ENCODE results near the gene NRARP. TPM values are rescaled to one million over a fixed set of nuclear protein-coding genes. Genes with fewer than 3 reads are reported as not detected.

NRARP gene
- total and polyA plus RNA-seq, 2 experiments from 2014 or later, result 4.0 to 55.1 TPM

- no peaks in the 10 kb centered on the region for H3K79me2 ChIP-seq (replicated peaks; ENCODE audit: insufficient read depth)
- TF ChIP-seq NANOG (IDR thresholded peaks at IDR 0.05; ENCODE audit: borderline replicate concordance), result no peak
- TF ChIP-seq, protein P1, sequence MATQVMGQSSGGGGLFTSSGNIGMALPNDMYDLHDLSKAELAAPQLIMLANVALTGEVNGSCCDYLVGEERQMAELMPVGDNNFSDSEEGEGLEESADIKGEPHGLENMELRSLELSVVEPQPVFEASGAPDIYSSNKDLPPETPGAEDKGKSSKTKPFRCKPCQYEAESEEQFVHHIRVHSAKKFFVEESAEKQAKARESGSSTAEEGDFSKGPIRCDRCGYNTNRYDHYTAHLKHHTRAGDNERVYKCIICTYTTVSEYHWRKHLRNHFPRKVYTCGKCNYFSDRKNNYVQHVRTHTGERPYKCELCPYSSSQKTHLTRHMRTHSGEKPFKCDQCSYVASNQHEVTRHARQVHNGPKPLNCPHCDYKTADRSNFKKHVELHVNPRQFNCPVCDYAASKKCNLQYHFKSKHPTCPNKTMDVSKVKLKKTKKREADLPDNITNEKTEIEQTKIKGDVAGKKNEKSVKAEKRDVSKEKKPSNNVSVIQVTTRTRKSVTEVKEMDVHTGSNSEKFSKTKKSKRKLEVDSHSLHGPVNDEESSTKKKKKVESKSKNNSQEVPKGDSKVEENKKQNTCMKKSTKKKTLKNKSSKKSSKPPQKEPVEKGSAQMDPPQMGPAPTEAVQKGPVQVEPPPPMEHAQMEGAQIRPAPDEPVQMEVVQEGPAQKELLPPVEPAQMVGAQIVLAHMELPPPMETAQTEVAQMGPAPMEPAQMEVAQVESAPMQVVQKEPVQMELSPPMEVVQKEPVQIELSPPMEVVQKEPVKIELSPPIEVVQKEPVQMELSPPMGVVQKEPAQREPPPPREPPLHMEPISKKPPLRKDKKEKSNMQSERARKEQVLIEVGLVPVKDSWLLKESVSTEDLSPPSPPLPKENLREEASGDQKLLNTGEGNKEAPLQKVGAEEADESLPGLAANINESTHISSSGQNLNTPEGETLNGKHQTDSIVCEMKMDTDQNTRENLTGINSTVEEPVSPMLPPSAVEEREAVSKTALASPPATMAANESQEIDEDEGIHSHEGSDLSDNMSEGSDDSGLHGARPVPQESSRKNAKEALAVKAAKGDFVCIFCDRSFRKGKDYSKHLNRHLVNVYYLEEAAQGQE (IDR thresholded peaks at IDR 0.05; ENCODE audit: unreplicated experiment), result no peak
- no peak for TF ChIP-seq CTCF (conservative IDR thresholded peaks at IDR 0.05; ENCODE audit: low read depth in 2 of 2)
- TF ChIP-seq STAT1 (IDR thresholded peaks at IDR 0.05; ENCODE audit: unreplicated experiment), result no peak
- no peak for TF ChIP-seq POLR2AphosphoS5 (IDR thresholded peaks at IDR 0.05; ENCODE audit: low read depth)
- TF ChIP-seq ZNF114 (CRISPR knock-in tag; IDR thresholded peaks at IDR 0.05), result no peak
- TF ChIP-seq ZNF462 (CRISPR knock-in tag; IDR thresholded peaks at IDR 0.05), result no peak
- TF ChIP-seq ZNF331 (CRISPR knock-in tag; IDR thresholded peaks at IDR 0.05; ENCODE audit: low read depth), result no peak
- TF ChIP-seq CREB1 (CRISPR knock-in tag; IDR thresholded peaks at IDR 0.05; ENCODE audit: low read depth), result no peak
- TF ChIP-seq EZH2phosphoT487 (IDR thresholded peaks at IDR 0.05; ENCODE audit: unreplicated experiment), result no peak
- no peak for TF ChIP-seq ETS1 (IDR thresholded peaks at IDR 0.05)
- TF ChIP-seq EZH2 (IDR thresholded peaks at IDR 0.05; ENCODE audit: low read depth, unreplicated experiment), result no peak
- TF ChIP-seq JUNB (IDR thresholded peaks at IDR 0.05; ENCODE audit: unreplicated experiment), result no peak
- no peak overlapping the region for H2AFZ ChIP-seq
- H3K4me2 ChIP-seq, result no peak overlapping the region
- ATAC-seq (no peak), DNase-seq (ENCODE audit: low spot score) (no peak)
- H3K9me2 ChIP-seq (ENCODE audit: insufficient read depth), result no peaks in the 10 kb centered on the region
- no peaks in the 10 kb centered on the region; the same call in 1 of the 2 replicates for H3K36me3 ChIP-seq (ENCODE audit: insufficient read depth)
- H3K27me3 ChIP-seq (ENCODE audit: insufficient read depth), result no peaks in the 10 kb centered on the region
- H3K27ac ChIP-seq (ENCODE audit: low read depth), result no peak overlapping the region
- Mint-ChIP-seq H3K27me3 (ENCODE audit: insufficient read depth, low read depth, poor library complexity) (no peaks in the 10 kb centered on the region), H3K36me3 (ENCODE audit: low read depth) (peaks cover 26% of the 10 kb centered on the region; the same call in 2 of the 3 replicates), H3K4me3 (no peak overlapping the region), H3K4me1 (no peaks in the 10 kb centered on the region), H3K9me3 (peaks cover 82% of the 10 kb centered on the region), H3K27ac (no peak overlapping the region)
- H4K20me1 ChIP-seq (replicated peaks; ENCODE audit: insufficient read depth), result no peaks in the 10 kb centered on the region
- no peak overlapping the region for H3K4me3 ChIP-seq
- H3F3A ChIP-seq (replicated peaks; ENCODE audit: low read depth), result no peaks in the 10 kb centered on the region
- H3K4me1 ChIP-seq (ENCODE audit: insufficient read depth), result no peaks in the 10 kb centered on the region
Measured at GRCh38 chr9:137339045-137339907, 37.2 kb upstream of the NRARP start.
